T-helper 22 cell (primary cell): ENCODE data around the gene GPR42.
"Not testable (repeated sequence)": the region's sequence is repeated elsewhere in the genome, so short reads cannot be mapped to it uniquely, and the experiment has no call there.

Source experiments
- DNase-seq: peaks from one replicate; pipeline ENCODE4 v3.0.0-alpha.2; 2020; ENCODE audit warnings: low read depth

GPR42 gene

DNA sequence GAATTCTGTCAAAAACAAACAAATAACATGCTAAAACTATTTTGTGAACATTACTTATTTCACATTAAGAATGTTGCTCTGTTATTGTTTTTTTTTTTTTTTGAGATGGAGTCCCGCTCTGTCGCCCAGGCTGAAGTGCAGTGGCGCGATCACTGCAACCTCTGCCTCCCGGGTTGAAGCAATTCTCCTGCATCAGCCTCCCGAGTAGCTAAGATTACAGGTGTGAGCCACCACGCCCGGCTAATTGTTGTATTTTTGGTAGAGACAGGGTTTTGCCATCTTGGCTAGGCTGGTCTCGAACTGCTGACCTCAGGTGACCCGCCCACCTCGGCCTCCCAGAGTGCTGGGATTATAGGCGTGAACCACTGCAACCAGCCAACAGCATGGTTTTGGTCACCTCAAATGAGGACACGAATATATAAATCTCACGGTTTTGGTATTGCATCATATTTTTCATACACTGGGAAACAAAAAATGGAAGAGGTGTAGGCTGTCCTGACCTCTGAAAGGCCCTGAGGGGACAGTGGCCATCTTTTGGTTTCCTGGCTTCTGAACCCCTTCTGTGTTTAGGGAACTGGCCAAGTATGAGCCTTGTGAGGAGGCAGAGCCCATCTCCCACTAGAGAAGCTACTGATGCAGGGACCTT, 25.5 kb downstream of the GPR42 start:
- no peak for DNase-seq

DNA sequence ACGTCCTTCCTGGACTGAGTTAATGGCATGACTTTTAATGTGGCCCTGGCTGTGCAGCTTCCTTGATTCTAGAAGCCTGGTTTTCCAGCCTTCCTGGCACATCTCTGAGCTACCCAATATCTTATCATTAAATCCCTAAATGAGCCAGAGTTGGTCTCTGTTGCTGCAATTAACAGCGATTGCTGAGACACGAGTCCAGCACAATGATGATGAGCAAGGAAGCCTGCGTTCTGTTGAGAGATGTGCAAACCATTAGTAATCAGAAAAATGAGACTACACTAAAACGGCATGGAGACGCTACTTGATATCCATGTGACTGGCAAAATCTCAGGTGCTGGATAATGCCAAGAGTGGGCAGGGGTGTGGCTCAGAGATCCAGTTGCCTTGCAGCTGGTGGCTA, 26.2 kb downstream of the GPR42 start:
- no peak for DNase-seq

DNA sequence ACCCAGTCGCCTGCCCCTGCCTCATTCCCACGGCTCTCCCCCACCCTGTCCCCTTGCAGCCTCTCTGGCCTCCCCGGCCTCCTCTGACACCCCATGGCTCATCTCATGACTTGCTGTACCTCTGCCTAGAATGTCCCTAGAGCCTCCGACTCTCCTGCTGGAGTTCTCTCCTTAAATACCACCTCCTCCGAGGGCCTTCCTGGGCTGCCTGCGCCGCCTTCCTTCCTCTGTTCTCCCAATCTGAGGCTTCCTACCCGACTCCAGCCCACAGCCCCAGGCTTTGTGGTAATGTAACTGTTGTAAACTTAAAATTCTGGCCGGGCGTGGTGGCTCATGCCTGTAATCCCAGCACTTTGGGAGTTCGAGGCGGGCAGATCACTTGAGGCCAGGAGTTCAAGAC, 27.7 kb downstream of the GPR42 start:
- DNase-seq: no peak

DNA sequence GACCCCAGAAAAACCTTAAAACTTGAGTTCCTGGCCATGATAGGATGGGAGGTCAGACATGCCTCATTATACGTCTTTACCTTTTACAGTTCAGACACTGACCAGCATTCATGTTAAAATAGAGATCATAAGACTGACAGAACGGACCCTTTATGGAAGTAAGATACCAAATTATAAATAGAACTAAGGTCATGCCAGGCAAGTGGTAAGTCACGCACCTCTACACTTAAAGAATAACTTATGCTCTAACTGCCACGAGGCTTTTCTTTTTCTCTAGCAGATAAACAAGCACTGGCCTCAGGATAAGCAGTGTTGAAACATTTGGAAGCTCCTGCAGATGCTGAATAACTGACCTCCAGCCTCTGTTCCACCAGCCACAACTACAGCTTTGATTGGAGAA, 28.4 kb downstream of the GPR42 start:
- no peak for DNase-seq

DNA sequence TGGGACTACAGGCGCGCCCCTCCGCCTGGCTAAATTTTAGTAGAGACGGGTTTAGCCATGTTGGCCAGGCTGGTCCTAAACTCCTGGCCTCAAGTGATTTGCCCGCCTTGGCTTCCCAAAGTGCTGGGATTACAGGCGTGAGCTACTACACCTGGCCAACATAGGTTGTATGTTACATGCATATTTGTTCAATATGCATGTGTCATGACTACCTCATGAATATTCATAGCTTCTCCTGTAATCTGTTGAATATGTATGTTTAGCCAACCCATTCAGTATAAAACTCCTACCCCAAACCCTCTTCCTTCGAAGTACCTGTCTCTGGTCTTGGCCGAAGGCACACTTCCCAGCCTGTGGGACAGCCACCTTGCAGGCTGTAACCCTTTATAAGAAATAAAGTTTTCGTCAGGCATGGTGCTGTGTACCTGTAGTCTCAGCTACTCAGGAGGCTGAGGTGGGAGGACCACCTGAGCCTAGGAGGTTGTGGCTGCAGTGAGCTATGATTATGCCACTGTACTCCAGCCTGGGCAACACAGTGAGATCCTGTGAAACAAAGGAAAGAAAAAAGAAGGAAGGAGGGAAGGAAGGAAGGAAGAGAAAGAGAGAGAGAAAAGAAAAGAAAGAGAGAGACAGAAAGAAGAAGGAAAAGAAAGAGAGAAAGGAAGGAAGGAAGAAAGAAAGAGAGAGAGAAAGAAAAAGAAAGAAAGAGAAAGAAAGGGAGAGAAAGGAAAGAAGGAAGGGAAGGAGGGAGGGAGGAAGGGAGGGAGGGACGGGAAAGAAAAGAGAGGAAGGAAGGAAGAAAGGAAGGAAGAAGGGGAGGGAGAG, 29.3 kb downstream of the GPR42 start:
- DNase-seq: no peak

DNA sequence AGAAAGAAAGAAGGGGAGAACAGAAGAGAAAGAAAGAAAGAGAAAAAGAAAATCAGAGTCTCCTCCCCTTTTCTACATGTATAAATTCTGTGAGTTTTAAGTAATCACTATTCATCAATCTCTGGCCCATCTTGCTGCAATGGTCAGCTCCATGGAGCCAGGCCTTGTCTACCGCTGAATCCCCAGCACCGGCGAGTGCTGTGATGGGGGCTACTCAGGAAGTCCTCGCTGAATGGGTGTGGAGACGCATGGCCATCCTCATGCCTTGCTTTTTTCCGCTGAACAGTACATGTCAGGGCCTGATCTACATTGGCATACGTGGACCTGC, 29.9 kb downstream of the GPR42 start:
- DNase-seq: no peak

DNA sequence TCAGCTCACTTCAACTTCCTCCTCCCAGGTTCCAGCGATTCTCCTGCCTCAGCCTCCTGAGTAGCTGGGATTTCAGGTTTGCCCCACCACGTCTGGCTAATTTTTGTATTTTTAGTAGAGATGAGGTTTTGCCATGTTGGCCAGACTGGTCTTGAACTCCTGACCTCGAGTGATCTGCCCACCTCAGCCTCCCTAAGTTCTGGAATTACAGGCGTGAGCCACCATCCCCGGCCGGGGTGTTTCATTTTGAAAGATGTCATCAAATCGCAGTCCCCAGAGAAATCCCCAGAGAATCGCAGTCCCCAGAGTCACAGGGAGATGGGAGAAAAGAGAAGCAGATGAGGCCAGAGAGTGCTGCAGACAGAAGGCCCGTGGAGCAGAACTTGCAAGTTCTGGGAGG, 30.5 kb downstream of the GPR42 start:
- DNase-seq: not testable (repeated sequence)

DNA sequence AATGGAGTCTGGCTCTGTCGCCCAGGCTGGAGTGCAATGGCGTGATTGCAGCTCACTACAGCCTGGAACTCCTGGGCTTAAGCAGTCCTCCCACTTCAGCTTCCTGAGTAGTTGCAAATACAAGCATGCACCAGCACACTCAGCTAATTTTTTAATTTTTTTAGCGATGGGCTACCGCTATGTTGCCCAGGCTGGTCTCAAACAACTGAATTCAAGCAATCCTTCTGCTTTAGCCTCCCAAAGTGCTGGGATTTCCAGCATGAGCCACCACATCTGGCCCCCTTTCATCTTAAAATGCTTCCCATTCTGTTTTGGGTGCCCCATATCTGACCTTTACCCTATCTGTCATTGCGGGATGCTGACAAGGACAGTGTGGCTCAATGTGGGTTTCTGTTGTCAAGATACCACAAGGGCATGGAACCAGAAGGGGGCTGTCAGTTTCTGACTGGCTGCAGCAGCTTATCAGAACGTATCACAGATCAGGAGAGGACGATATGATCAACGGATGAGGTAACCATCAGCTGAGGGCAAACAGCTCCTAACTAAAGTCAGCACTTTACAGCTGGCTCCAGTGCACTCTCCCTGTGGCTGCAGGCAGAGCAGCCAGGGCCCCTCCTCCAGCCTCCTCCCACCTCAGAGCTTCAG, 32.4 kb downstream of the GPR42 start:
- DNase-seq: no peak

DNA sequence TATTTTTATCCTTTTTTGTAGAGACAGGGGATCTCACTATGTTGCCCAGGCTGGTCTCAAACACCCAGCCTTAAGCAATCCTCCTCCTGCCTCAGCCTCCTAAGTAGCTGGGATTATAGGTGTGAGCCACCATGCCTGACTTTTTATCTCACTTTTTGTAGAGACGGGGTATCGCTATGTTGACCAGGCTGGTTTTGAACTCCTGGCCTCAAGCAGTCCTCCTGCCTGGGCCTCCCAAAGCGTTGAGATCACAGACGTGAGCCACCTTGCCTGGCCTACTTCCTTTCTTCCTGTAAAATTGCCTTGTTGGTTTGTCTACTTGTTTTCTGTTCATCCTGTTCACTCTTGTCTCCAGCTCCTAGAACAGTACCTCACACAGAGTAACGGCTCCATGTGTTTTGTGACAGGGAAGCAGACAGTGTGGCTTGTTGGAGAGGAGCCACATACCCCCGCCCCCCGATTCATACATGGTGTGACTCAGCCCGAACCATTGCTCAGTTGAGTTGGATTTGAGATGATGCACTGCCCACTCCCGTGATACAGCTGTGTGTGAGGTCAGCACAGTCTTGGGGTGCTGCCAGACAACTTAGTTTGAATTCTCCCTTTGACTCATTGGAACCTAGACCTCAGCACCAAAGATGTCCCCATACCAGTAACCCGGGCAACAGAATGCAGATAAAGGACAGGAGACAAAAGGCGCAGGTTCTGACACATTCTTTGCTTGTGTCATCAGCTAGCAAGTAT, 34.2 kb downstream of the GPR42 start:
- DNase-seq: no peak

DNA sequence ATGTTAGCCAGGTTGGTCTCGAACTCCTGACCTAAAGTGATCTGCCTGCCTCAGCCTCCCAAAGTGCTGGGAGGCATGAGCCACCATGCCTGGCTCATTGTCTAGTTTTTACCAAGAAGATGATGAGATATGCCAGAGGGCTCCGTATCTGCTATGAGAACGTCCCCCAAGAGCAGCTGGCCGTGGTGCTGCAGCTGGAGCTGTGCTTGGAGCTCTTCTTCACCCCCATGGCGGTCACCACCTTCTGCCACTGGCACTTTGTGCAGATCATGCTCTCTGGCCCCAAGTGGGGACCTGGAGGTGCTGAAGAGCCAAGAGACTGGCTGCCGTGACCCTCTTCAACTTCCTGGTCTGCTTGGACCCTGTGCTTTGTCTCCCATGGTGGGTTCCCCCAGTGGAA, 36.8 kb downstream of the GPR42 start:
- no peak for DNase-seq

DNA sequence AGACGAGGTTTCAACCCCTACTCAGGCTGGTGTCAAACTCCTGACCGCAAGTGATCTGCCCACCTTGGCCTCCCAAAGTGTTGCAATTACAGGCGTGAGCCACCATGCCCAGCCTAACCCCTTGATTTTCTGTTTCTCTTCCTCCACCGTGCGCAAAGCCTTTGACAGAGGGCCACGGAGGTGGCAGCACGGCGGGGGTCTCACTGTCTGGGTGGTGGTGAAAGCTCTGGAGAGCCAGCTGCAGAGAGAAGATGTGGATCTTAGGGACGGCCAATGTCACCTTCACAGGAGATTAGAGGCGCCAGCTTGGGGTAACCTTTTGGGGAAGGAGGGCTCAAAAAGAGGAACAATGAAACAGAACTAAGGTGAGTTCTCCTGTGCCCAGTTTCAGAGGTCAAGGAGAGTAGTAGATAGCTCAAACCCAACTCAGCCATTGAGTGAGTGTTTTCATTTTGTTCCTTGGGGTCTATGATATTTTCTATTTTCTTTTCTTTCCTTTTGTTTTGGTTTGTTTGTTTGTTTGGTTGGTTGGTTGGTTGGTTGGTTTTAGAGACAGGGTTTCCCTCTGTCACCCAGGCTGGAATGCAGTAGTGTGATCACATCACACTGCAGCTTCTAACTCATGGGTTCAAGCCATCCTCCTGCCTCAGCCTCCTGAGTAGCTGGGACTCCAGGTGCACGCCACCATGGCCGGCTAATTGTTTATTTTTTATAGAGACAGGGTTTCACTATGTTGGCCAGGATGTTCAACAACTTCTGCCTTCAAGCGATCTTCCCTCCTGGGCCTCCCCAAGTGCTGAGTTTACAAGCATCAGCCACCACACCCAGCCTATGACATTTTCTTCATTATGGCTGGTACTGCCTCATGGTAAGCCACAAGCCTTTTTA, 37.7 kb downstream of the GPR42 start:
- DNase-seq: no peak

DNA sequence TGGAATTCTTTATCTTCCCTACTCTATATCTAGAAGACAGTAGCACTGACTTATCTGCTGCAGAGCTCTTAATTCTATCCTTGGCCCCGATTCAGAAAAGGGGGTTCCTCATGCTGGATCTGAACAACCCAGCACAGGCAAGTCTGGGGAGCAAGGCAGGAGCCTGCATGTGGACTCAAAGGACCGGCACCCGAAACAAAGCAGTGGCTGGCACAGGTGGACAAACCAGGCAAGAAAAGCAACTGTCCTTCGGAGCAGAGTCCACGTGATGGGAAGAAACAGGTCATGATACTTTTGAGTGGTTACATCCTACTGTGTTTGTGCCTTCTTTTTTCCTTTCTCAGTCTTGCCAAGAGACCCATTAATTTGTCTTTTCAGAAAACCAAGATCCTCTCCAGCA, 38.3 kb downstream of the GPR42 start:
- DNase-seq: no peak

DNA sequence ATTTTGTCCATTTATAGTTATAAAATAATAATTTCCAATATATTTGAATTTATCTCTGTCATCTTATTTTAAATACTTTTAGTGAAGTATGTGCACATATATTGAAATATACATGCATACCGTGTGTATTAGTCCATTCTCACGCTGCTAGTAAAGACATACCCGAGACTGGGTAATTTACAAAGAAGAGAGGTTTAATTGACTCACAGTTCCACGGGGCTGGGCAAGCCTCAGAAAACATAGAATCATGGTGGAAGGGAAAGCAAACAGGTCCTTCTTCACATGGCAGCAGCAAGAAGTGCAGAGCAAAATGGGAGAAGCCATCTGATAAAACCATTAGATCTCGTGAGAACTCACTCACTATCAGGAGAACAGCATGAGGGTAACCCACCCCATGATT, 39.6 kb downstream of the GPR42 start:
- DNase-seq: no peak

DNA sequence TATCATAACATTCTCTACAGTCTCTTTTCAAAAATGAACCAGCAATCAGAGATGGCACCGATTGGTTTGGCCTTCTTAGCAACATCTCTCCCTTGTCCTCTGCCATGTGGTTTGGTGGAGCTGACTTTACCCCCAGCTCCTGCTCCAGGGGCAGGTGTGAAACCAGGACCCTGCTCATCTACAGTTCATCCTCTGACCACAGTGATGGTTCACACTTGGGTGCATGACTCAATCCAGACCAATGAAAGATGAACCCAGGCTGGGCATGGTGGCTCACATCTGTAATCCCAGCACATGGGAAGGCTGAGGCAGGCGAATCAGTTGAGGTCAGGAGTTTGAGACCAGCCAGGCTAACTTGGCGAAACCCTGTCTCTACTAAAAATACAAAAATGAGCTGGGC, 43.6 kb downstream of the GPR42 start:
- no peak for DNase-seq

DNA sequence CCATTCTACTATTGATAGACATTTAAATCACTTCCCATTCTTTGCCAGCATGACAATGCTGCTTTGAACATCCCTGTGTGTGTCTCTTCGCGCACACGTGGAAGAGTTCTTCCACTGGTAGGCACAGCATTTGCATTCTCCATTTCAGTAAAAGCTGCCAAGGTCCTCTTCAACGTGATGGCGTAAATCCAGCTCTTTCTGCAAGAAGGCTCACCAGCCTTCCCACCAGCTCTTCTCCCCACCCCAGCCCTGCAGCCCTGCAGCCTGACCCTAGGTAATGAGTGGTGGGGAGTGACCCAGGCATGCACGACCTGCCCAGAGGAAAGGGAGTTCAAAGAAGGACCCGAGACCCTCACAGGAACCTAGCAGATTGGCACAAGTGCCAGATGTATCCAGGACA, 45.5 kb downstream of the GPR42 start:
- no peak for DNase-seq

DNA sequence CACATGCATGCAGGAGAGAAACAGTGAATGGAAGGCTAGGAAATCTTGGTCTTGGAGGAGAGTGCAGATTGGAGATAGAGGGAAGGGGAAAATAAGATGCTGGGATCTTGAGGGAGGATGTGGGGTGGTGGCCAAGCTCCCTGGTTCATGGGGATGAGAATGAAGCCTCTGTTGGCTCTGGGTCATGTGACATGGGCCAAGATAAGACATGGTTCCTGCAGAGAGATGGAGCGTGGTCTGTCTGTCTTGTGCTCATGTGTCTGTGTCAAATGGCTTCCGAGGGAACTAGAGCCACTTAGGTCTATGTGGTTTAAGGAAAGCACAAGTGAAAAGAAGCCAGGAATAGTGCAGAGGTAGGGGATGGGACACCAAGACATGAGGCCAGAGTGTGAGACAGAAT, 46.4 kb downstream of the GPR42 start:
- DNase-seq: no peak

DNA sequence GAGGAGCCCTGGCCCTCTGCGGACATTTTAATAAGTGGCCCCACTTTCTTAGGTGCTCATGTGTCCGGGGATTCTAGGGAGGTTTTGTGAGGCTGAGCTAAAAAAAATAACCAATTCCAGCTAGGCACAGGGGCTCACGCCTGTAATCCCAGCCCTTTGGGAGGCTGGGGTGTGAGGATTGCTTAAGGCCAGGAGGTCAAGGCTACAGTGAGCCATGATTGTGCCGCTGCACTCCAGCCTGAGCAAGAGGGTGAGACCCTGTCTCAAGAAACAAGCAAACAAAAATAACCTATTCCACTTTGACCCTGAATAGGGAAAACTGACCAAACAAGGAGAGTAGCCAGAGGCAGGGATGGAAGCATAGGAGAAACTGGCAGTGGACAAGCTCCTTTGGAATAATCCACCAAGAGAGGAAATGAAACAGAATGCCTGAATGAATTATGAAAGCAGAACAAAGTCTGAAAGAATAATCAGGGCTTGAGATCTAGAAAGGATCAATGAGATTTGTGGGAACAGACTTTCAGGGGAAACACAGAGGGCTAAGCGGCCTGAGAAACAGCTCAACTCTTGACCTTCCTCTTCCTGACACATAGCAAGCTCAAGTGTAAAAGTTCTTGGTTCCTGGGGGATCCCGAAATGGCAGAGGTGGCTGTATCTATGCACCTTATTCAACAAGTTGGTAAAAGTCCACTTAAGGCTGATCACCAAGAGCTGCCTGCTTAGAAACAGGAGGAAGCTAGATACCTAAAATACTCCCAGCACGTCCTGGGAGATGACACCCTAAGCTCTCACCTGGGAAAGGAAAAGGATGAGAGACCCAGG, 47.1 kb downstream of the GPR42 start:
- DNase-seq: no peak

DNA sequence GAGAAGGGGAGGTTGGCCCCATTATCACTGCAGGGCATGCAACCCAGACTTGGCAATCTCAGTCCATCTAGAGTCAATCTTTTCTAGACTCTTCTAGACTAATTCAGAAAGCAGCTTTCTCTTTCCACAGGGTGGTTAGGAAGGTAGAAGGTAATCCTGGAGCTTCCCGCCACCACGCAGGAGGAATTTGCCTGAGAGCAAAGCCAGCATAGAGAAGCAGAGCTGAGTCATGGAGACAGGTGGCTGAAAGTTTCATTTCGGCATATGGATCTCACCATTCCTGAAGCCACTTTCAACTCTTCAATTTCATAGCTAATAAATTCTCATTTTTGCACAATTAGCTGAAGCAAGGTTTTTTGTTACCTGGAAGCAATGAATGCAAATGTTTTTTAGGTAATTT, 48.2 kb downstream of the GPR42 start:
- DNase-seq: no peak

DNA sequence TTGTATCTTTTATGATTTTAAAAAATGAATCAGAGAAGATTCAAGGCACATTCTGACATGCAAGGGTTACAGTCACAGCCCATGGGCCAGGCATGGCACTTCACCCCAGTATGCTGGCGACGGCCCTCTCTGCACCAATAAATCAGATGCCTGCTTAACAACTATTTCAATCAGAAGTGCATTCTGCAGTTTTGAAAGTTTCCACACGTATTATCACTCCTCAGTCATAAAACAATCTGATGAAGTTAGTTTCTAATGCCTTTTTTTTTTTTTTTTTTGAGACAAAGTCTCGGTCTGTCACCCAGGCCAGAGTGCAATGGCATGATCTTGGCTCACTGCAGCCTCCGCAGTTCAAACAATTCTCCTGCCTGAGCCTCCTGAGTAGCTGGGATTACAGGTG, 48.9 kb downstream of the GPR42 start:
- DNase-seq: no peak

DNA sequence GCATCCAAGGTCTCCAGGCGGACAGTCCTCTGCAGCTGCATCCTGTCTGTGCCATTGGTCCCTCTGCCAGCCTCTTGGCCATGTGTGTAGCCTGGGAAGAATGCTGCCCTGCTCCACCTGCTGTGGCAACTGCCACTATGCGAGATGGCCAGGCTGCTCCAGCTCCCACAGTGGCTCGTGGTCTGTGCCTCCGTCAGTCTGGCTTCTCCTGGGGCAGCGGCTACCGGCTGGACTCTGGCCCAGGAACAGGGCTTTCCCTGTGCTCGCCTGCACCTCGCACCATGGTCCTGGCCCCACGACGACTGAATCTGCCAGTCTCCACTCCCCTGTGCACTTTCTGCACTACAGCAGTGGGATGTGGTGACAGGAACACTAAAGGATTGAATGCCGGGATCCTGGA, 50.5 kb downstream of the GPR42 start:
- no peak for DNase-seq
